Activated CD4-positive, alpha-beta T cell treated with anti-CD3 and anti-CD28 coated beads, Interleukin-10, Interleukin-2, amounts not matched to agents 100 ng/mL and 50 ng/mL, durations not matched to agents 16 hours and 8 hours (primary cell): ENCODE measurements around the gene TSR3.

ENCODE experiments used
- DNase-seq: peaks from one replicate; pipeline ENCODE4 v3.0.0-alpha.2; 2020

The TSR3 gene

GRCh38 chr16:1306334-1306733 is 45.3 kb downstream of the TSR3 start:
- no peak for DNase-seq

DNA sequence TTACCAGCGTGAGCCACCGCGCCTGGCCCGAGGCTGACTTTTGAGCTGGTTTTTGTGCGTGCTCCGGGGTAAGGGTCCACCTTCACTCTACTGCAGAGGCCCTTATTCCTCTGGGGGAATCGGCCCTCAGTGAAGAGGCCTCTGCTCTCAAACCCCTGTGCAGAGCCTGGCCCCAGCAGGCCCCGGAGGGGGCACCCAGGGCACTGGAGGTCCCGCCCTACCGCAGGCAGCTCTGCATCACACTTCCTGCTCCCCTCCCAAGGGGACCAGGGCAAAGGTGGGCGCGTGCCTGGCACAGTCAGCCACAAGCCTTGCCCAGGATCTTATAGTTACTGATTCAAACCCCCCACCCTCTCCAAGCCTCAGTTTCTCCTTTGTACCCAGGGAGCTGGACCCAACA is 45.9 kb downstream of the TSR3 start:
- DNase-seq, result no peak

GRCh38 chr16:1301562-1301961 is 50.1 kb downstream of the TSR3 start:
- DNase-seq, result no peak

DNA sequence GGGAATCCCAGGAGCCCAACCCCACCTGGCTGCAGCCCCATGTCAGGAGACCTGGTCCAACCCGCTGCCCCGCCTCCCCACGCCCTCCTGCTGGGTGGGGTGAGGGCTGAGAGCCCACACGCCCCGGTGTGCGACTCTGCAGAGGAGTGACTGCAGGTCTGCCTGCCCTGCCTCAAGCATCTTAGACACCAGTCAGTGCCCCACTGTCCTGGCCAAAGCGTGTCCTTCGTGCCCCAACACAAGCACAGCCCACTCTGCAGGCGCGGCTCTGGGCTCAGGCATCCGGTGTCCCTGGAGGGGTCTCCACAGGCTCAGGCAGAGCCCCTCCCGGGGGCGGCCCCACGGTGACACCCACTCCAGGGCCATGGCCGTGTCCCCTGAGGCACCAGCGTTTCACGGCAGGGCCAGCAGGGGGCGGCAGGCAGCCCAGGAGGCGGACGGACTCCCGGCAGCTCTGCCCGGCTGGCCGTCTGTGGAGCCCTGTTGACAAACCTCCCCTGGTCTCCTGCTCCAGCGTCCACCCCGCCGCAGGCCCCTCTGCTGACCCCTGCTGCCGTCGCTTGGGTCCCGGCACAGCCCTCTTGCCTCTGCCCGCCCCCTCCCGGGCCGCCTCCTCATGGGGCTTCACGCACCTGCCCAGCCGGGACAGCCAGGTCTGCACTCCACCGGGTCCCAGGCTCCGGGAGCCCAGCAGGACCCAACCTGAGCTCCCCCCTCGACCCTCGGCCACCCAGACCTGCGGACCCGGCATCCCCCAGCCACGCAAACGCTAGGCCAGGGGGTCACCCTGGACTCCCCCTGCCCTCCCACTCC is 50.8 kb downstream of the TSR3 start:
- peak; percentile 81 for DNase-seq

DNA sequence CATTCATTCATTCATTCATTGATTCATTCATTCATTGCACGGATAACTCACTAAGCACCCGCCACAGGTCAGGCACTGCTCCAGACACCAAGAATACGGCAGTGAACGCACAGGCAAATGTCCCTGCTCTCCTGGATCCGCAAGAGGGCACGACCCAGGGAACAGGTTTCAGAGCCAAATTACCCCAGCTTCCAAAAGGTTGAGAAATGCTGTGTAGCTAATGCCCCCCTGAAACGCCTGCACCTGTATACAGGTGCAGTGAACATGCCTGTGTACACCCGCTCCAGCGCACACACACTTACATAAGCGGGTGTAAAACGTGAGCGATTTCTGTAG is 51.8 kb downstream of the TSR3 start:
- no peak for DNase-seq
